Measurements from ENCODE around the gene ZNF407.

ZNF407 gene

DNA sequence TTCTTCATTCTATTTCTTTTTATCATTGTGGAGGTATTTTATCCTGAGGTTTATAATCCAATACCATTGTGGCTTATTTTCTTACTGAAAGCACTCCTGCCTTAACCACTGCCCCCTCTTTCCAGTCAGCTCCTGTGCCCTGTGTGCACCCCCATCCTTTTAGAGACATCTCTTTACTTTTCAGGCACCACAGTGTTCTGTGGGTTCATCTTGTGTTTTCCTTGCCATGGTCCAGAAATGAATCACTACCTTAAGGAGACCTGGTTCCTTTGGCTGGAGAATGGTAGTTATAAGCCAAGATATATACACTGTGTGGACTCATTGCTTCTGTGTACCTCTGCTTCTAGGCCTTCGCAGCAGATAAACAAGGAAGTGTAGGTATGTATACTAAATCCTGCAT is 332.9 kb downstream of the ZNF407 start:
- Histone ChIP-seq H3K4me2 (no peak overlapping the region), H3K9ac (no peak overlapping the region), H2AFZ (ENCODE audit: low read depth) (no peak overlapping the region), H3K79me2 (ENCODE audit: insufficient read depth, low read depth) (no peaks in the 10 kb centered on the region), H3K4me3 (IDR thresholded peaks at IDR 0.05; ENCODE audit: insufficient read depth, low read depth, low read length) (no peak overlapping the region), H3K27me3 (ENCODE audit: insufficient read depth, low read depth) (no peaks in the 10 kb centered on the region), H3K27ac (no peak overlapping the region), H4K20me1 (ENCODE audit: insufficient read depth) (no peaks in the 10 kb centered on the region), H3K36me3 (ENCODE audit: insufficient read depth) (no peaks in the 10 kb centered on the region), H3K4me1 (ENCODE audit: low read depth, poor library complexity, severe bottlenecking) (no peaks in the 10 kb centered on the region)
- no peak for TF ChIP-seq CTCF (conservative IDR thresholded peaks at IDR 0.05; ENCODE audit: low read depth, low read length)

- H2AFZ ChIP-seq (ENCODE audit: low read depth), result no peak overlapping the region
- TF ChIP-seq CTCF (conservative IDR thresholded peaks at IDR 0.05; ENCODE audit: low read depth, low read length), result no peak
- no peak overlapping the region for H3K9ac ChIP-seq
- no peaks in the 10 kb centered on the region for H3K36me3 ChIP-seq (ENCODE audit: insufficient read depth)
- H3K27me3 ChIP-seq (ENCODE audit: insufficient read depth, low read depth), result no peaks in the 10 kb centered on the region
- no peaks in the 10 kb centered on the region for H3K79me2 ChIP-seq (ENCODE audit: insufficient read depth, low read depth)
- H3K4me1 ChIP-seq (ENCODE audit: low read depth, poor library complexity, severe bottlenecking), result no peaks in the 10 kb centered on the region
- no peak overlapping the region for H3K4me2 ChIP-seq
- no peak overlapping the region for H3K4me3 ChIP-seq (IDR thresholded peaks at IDR 0.05; ENCODE audit: insufficient read depth, low read depth, low read length)
- no peak overlapping the region for H3K27ac ChIP-seq
- H4K20me1 ChIP-seq (ENCODE audit: insufficient read depth), result no peaks in the 10 kb centered on the region
Observed at GRCh38 chr18:74933930-74934329, 336.3 kb downstream of the ZNF407 start.

DNA sequence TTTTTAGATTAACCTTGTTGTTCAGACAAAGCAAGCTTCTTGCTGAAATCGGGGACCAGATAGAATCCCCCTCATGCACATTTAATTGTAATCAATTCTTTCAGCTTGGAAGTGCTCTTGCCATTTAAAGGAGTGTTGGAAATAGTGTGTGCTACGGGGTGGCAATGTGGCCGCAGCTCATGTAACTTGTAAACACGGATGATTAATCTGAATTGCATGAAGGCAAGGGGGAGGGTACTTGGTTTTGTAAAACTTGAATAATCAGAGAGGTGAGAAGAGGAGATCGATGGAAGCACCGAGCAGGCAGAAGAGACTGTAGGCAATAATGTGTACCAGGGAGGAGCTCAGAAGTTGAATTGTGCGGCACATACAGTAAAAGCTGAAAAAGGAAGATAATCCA is 337.8 kb downstream of the ZNF407 start:
- no peaks in the 10 kb centered on the region for H3K79me2 ChIP-seq (ENCODE audit: insufficient read depth, low read depth)
- no peaks in the 10 kb centered on the region for H4K20me1 ChIP-seq (ENCODE audit: insufficient read depth)
- H3K4me1 ChIP-seq (ENCODE audit: low read depth, poor library complexity, severe bottlenecking), result no peaks in the 10 kb centered on the region
- H3K27me3 ChIP-seq (ENCODE audit: insufficient read depth, low read depth), result no peaks in the 10 kb centered on the region
- H3K9ac ChIP-seq, result no peak overlapping the region
- H3K4me2 ChIP-seq, result no peak overlapping the region
- H3K27ac ChIP-seq, result no peak overlapping the region
- TF ChIP-seq CTCF (conservative IDR thresholded peaks at IDR 0.05; ENCODE audit: low read depth, low read length), result no peak
- no peak overlapping the region for H2AFZ ChIP-seq (ENCODE audit: low read depth)
- H3K36me3 ChIP-seq (ENCODE audit: insufficient read depth), result no peaks in the 10 kb centered on the region
- H3K4me3 ChIP-seq (IDR thresholded peaks at IDR 0.05; ENCODE audit: insufficient read depth, low read depth, low read length), result no peak overlapping the region

- no peak overlapping the region for H3K9ac ChIP-seq
- no peak overlapping the region for H2AFZ ChIP-seq (ENCODE audit: low read depth)
- H3K27ac ChIP-seq, result no peak overlapping the region
- H4K20me1 ChIP-seq (ENCODE audit: insufficient read depth), result no peaks in the 10 kb centered on the region
- H3K4me2 ChIP-seq, result no peak overlapping the region
- no peaks in the 10 kb centered on the region for H3K79me2 ChIP-seq (ENCODE audit: insufficient read depth, low read depth)
- no peak overlapping the region for H3K4me3 ChIP-seq (IDR thresholded peaks at IDR 0.05; ENCODE audit: insufficient read depth, low read depth, low read length)
- no peaks in the 10 kb centered on the region for H3K4me1 ChIP-seq (ENCODE audit: low read depth, poor library complexity, severe bottlenecking)
- H3K27me3 ChIP-seq (ENCODE audit: insufficient read depth, low read depth), result no peaks in the 10 kb centered on the region
- TF ChIP-seq CTCF (conservative IDR thresholded peaks at IDR 0.05; ENCODE audit: low read depth, low read length), result no peak
- no peaks in the 10 kb centered on the region for H3K36me3 ChIP-seq (ENCODE audit: insufficient read depth)
Observed at GRCh38 chr18:74936343-74936742, 338.7 kb downstream of the ZNF407 start.

DNA sequence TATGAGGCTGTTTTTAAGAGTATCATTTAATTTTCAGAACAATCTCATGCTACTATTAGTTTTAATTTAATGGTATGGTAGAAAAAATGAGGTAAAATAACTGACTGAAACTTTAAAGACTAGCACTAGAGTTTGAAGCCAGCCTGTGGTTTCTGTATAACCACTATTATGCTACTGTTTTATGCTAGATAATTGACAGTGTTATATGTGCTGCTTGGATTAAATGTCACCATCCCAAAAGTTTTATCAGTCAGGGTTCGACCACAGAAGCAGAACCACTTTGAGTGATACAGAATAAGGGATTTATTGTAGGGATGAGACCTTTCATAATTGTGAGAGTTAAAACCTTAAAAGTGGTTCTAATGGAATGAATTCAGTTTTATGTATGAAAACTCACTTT is 339.6 kb downstream of the ZNF407 start:
- no peak overlapping the region for H3K4me2 ChIP-seq
- no peak overlapping the region for H3K4me3 ChIP-seq (IDR thresholded peaks at IDR 0.05; ENCODE audit: insufficient read depth, low read depth, low read length)
- H3K27me3 ChIP-seq (ENCODE audit: insufficient read depth, low read depth), result no peaks in the 10 kb centered on the region
- H3K27ac ChIP-seq, result no peak overlapping the region
- no peaks in the 10 kb centered on the region for H3K79me2 ChIP-seq (ENCODE audit: insufficient read depth, low read depth)
- no peak for TF ChIP-seq CTCF (conservative IDR thresholded peaks at IDR 0.05; ENCODE audit: low read depth, low read length)
- H2AFZ ChIP-seq (ENCODE audit: low read depth), result no peak overlapping the region
- no peaks in the 10 kb centered on the region for H4K20me1 ChIP-seq (ENCODE audit: insufficient read depth)
- no peak overlapping the region for H3K9ac ChIP-seq
- H3K4me1 ChIP-seq (ENCODE audit: low read depth, poor library complexity, severe bottlenecking), result no peaks in the 10 kb centered on the region
- H3K36me3 ChIP-seq (ENCODE audit: insufficient read depth), result no peaks in the 10 kb centered on the region

Data from KMS-11 (cell line).